Transverse colon (tissue), 4 donors: ENCODE measurements around the gene MMD2. TPM values are rescaled to one million over a fixed set of nuclear protein-coding genes. Genes with fewer than 3 reads are reported as not detected.

ENCODE experiments used
- DNase-seq: peaks from one replicate; pipeline ENCODE4 v3.0.0-alpha.2; 2019
- H3K27ac ChIP-seq, 4 donors: fragments of 200-600 bp; sonication (generic); 2 replicates each; pipeline ENCODE4 v1.5.1; 2016 to 2018; ENCODE audit warnings: inconsistent platforms in 4 of 4
- H3K27me3 ChIP-seq: fragments of 200-600 bp; sonication (generic); 2 replicates; pipeline ENCODE4 v1.5.1; 2017; ENCODE audit warnings: inconsistent platforms
- H3K36me3 ChIP-seq, 4 donors: fragments of 200-600 bp; sonication (generic); 2 replicates each; pipeline ENCODE4 v1.5.1; 2017 to 2019; ENCODE audit warnings: inconsistent platforms in 4 of 4
- H3K4me1 ChIP-seq, 4 donors: fragments of 200-600 bp; sonication (generic); 2 replicates each; pipeline ENCODE4 v1.5.1; 2017 to 2020; ENCODE audit warnings: inconsistent platforms in 4 of 4
- H3K4me3 ChIP-seq, 4 donors: fragments of 200-600 bp; sonication (generic); 1 replicate in 1 of 4; 2 replicates in 3 of 4; pipeline versions ENCODE4 v1.5.1 to v1.6.1; 2017 to 2019; ENCODE audit warnings: inconsistent platforms in 4 of 4
- H3K9me3 ChIP-seq, 2 donors: fragments of 200-600 bp; sonication (generic); 2 replicates each; pipeline ENCODE4 v1.5.1; 2017 to 2019; ENCODE audit warnings: inconsistent platforms in 2 of 2
- CTCF ChIP-seq, 5 experiments: fragments of 200-600 bp in 3 of 5; fragments of 450-650 bp in 2 of 5; sonication (generic) in 3 of 5; IDR thresholded peaks; 1 replicate in 2 of 5; 2 replicates in 3 of 5; pipeline ENCODE4 v1.5.1; 2016 to 2017; ENCODE audit warnings: antibody characterized with exemption in 5 of 5, inconsistent platforms in 3 of 5, mild to moderate bottlenecking in 2 of 5, moderate library complexity in 1 of 5
- EP300 ChIP-seq: sonication (generic); formaldehyde crosslinking; IDR thresholded peaks from one replicate; pipeline ENCODE4 v1.6.1; 2017; ENCODE audit warnings: antibody characterized with exemption, low read depth
- POLR2A ChIP-seq: fragments of 450-650 bp; IDR thresholded peaks from one replicate; pipeline ENCODE4 v1.6.1; 2016; ENCODE audit warnings: antibody characterized with exemption, mild to moderate bottlenecking, moderate library complexity
- POLR2AphosphoS5 ChIP-seq, 3 donors: sonication (generic); formaldehyde crosslinking; IDR thresholded peaks; one replicate each; pipeline ENCODE4 v1.6.1; 2016; ENCODE audit warnings: antibody characterized with exemption in 3 of 3
- WGBS, 2 donors: methylation state at CpG; one replicate each; pipeline ENCODE4 v1.1.5; 2018; ENCODE audit warnings: low coverage in 1 of 2; 5-methylcytosine and 5-hydroxymethylcytosine counted together
- in situ Hi-C, 4 donors: fragments of 200-750 bp; cut with MboI; loops; one replicate each; pipeline versions ENCODE4 v1.15.0 to v1.15.1; 2017; ENCODE audit warnings: low sequenced_read_pairs in 3 of 4, low pct_ligation_motif_present in 1 of 4, low pct_unique_long_range_greater_than_20kb in 1 of 4
- intact Hi-C: fragments of 100-400 bp; cut with DNase I; formaldehyde crosslinking; loops from one replicate; pipeline ENCODE4 v1.15.1; 2023; ENCODE audit warnings: low total_unique reads
- total RNA-seq, 4 donors: library from RNA; depleted of rRNA; stranded (reverse); fragments of >200 nt; gene quantifications; one replicate each; pipeline ENCODE4 v1.1.0, GENCODE V29; 2016

Gene MMD2
- total RNA-seq, 4 donors from 2014 or later = not detected

- Histone ChIP-seq H3K9me3 (no peaks in the 10 kb centered on the region), H3K27me3 (peaks cover 8% of the 10 kb centered on the region), H3K4me1 (no peaks in the 10 kb centered on the region), H3K4me3 (no peak overlapping the region), H3K27ac (no peak overlapping the region), H3K36me3 (no peaks in the 10 kb centered on the region)
- no peak for DNase-seq
- WGBS, 2 donors = 78% methylated on average over 2 of the region's 2 CpGs; no CpG with 5 or more reads in 1 of the 2 donors
- in situ Hi-C loops (no loop called here), intact Hi-C loops (no loop called here)
- TF ChIP-seq POLR2A (no peak), EP300 (no peak), POLR2AphosphoS5 (IDR thresholded peaks at IDR 0.05) (no peak), CTCF (IDR thresholded peaks at IDR 0.05) (no peak)
Measured at GRCh38 chr7:4928445-4928844, 30.5 kb downstream of the MMD2 start.

GRCh38 chr7:4919969-4920766 lies 38.8 kb downstream of the MMD2 start:
- no peaks in the 10 kb centered on the region for H3K36me3 ChIP-seq
- WGBS, 2 donors = 78 to 80% methylated on average over 2 to 18 of the region's 19 CpGs
- DNase-seq = no peak
- H3K4me1 ChIP-seq = no peaks in the 10 kb centered on the region
- H3K9me3 ChIP-seq = no peaks in the 10 kb centered on the region
- H3K27ac ChIP-seq = no peak overlapping the region
- no peak overlapping the region for H3K4me3 ChIP-seq
- in situ Hi-C loops = no loop called here
- no peak for TF ChIP-seq POLR2A
- no peak for TF ChIP-seq CTCF (IDR thresholded peaks at IDR 0.05)
- no peak for TF ChIP-seq POLR2AphosphoS5 (IDR thresholded peaks at IDR 0.05)
- TF ChIP-seq EP300 = no peak
- intact Hi-C loops = no loop called here
- no peaks in the 10 kb centered on the region for H3K27me3 ChIP-seq

DNA sequence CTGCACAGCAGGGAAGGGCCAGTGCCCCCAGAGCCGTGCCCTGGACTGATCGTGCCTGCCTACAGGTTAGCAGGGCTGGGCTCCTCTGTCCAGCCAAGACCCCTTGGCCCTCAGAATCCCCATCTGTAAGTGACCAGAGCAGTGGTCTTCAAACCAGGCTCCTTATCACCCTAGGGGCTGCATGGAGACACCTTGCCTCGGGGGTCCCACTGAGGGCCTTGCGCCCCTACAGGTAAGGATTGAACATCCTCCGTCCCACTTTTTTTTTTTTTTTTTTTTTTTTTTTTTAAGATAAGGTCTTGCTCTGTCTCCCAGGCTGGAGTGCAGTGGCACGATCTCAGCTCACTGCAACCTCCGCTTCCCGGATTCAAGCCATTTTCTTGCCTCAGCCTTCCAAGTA lies 42.9 kb downstream of the MMD2 start:
- no peaks in the 10 kb centered on the region for H3K36me3 ChIP-seq
- intact Hi-C loops = no loop called here
- no peaks in the 10 kb centered on the region for H3K4me1 ChIP-seq
- H3K27ac ChIP-seq = no peak overlapping the region
- in situ Hi-C loops = no loop called here
- DNase-seq = no peak
- no peak overlapping the region for H3K4me3 ChIP-seq
- TF ChIP-seq CTCF (IDR thresholded peaks at IDR 0.05) (no peak), EP300 (no peak), POLR2AphosphoS5 (IDR thresholded peaks at IDR 0.05) (no peak), POLR2A (no peak)
- no peaks in the 10 kb centered on the region for H3K9me3 ChIP-seq
- no peaks in the 10 kb centered on the region for H3K27me3 ChIP-seq
- 73 to 100% methylated on average over 2 to 8 of the region's 8 CpGs for WGBS, 2 donors

DNA sequence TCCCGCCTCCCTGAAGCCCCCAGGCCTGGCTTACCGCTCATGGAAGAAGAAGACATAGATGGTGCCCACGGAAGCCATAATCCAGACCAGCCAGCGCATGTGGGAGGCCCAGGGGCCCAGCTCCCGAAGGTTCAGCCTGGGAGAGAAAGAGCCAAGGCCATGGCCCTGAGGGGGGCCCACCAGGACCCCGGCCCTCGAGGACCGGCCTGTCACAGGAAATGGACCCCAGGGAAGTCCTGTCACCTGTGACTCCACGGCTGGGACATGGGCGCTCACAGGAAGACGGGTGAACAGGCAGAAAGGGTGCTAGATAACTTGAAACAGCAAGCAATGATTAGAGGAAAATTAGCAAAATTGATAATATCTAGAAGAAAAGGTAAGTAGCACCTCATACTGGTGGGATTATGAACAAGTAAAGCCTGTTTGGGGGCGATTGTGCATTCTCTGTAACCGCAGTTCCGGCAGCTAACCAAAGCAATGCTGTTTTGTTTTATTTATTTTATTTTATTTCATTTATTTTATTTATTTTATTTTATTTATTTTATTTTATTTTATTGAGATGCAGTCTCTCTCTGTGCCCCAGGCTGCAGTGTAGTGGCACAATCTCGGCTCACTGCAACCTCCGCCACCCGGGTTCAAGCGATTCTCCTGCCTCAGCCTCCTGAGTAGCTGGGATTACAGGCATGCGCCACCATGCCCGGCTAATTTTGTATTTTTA lies 47.7 kb downstream of the MMD2 start:
- Histone ChIP-seq H3K27ac (no peak overlapping the region), H3K4me1 (no peaks in the 10 kb centered on the region), H3K36me3 (no peaks in the 10 kb centered on the region), H3K9me3 (no peaks in the 10 kb centered on the region), H3K4me3 (no peak overlapping the region), H3K27me3 (no peaks in the 10 kb centered on the region)
- 88 to 99% methylated on average over 9 to 20 of the region's 20 CpGs for WGBS, 2 donors
- DNase-seq = no peak
- in situ Hi-C loops (no loop called here), intact Hi-C loops (no loop called here)
- TF ChIP-seq EP300 = no peak
- no peak for TF ChIP-seq CTCF (IDR thresholded peaks at IDR 0.05)
- no peak for TF ChIP-seq POLR2A
- TF ChIP-seq POLR2AphosphoS5 (IDR thresholded peaks at IDR 0.05) = no peak
